HCT116 (cell line): Measurements from ENCODE around the gene RAB3B. TPM values are rescaled to one million over a fixed set of nuclear protein-coding genes. Genes with fewer than 3 reads are reported as not detected.

Experiments used
- ATAC-seq: fragments of 200-7000 bp; cut with Tn5 transposase; 2 replicates; pipeline ENCODE4 v1.9.1; 2020; ENCODE audit warnings: mild to moderate bottlenecking, moderate library complexity
- BruUV-seq: library from RNA; stranded (reverse); fragments of 400-500 nt; replicated peaks from 2 replicates; lab custom pipeline; 2021; lab: Mats Ljungman, UMichigan
- CTCF ChIA-PET: fragments of 300-600 bp; sonication (Branson Sonifier 250); formaldehyde crosslinking; loops from one replicate; lab custom pipeline; 2021; ENCODE audit warnings: antibody characterized with exemption; lab: Charles Lee
- POLR2A ChIA-PET: fragments of 300-600, 350-600 bp; sonication (Branson Sonifier 250); formaldehyde crosslinking; loops from one replicate; lab custom pipeline; 2021; ENCODE audit warnings: antibody characterized with exemption; lab: Charles Lee
- RAD21 ChIA-PET, 2 experiments: fragments of 300-600 bp; sonication (Branson Sonifier 250); formaldehyde crosslinking; loops; one replicate each; lab custom pipeline; 2023; ENCODE audit warnings: low total read pairs in 2 of 2; ENCODE audit not compliant: uncharacterized antibody in 2 of 2, unreplicated experiment in 2 of 2, low non-redundant PET in 1 of 2; lab: Charles Lee
- DNase-seq: peaks from one replicate; pipeline ENCODE4 v3.0.0-alpha.2; 2010; ENCODE audit warnings: low read depth, low spot score
- H2AFZ ChIP-seq: fragments of 200-600 bp; shearing (Covaris generic), sonication (generic); 2 replicates; pipeline ENCODE4 v1.6.1; 2017; ENCODE audit warnings: low read depth, mixed run types, mixed read lengths, antibody characterized with exemption, low read length; ENCODE audit not compliant: poor library complexity, severe bottlenecking
- H3K27ac ChIP-seq: 2 replicates; pipeline ENCODE4 v1.5.1; 2012; ENCODE audit warnings: low read depth, low read length
- H3K27me3 ChIP-seq: fragments of 200-600 bp; sonication (generic); 2 replicates; pipeline ENCODE4 v1.6.1; 2016; ENCODE audit warnings: mixed run types, low read length, mixed read lengths; ENCODE audit not compliant: insufficient read depth
- H3K36me3 ChIP-seq, 2 experiments: fragments of 200-500 bp in 1 of 2; fragments of 200-600 bp in 1 of 2; sonication (Bioruptor generic) in 1 of 2; sonication (generic) in 1 of 2; 2 replicates each; pipeline versions ENCODE4 v1.5.1 to v1.6.1; 2014 to 2016; ENCODE audit warnings: low read length in 2 of 2, inconsistent platforms in 1 of 2, mixed read lengths in 1 of 2, mixed run types in 1 of 2; ENCODE audit not compliant: insufficient read depth in 2 of 2, control insufficient read depth in 1 of 2
- H3K4me1 ChIP-seq, 2 experiments: fragments of 200-600 bp in 1 of 2; sonication (generic) in 1 of 2; 2 replicates each; pipeline versions ENCODE4 v1.5.1 to v1.6.1; 2012 to 2017; ENCODE audit warnings: low read length in 2 of 2, inconsistent platforms in 1 of 2, mild to moderate bottlenecking in 1 of 2, mixed read lengths in 1 of 2, mixed run types in 1 of 2, moderate library complexity in 1 of 2; ENCODE audit not compliant: insufficient read depth in 2 of 2, control insufficient read depth in 1 of 2
- H3K4me2 ChIP-seq: fragments of 200-600 bp; sonication (generic); 2 replicates; pipeline ENCODE4 v1.6.1; 2017; ENCODE audit warnings: mixed run types, low read length, mixed read lengths
- H3K4me3 ChIP-seq, 2 experiments: fragments of 200-600 bp in 1 of 2; sonication (generic) in 1 of 2; replicated peaks in 1 of 2; 2 replicates each; pipeline ENCODE4 v1.5.1; 2011 to 2016; ENCODE audit warnings: low read length in 2 of 2, control low read depth in 1 of 2, low read depth in 1 of 2, mild to moderate bottlenecking in 1 of 2, mixed read lengths in 1 of 2, mixed run types in 1 of 2
- H3K79me2 ChIP-seq: fragments of 200-600 bp; sonication (generic); 2 replicates; pipeline ENCODE4 v1.6.1; 2017; ENCODE audit warnings: mild to moderate bottlenecking, mixed run types, low read length, moderate library complexity, mixed read lengths; ENCODE audit not compliant: insufficient read depth
- H3K9ac ChIP-seq: fragments of 200-600 bp; sonication (generic); 2 replicates; pipeline ENCODE4 v1.6.1; 2016; ENCODE audit warnings: low read length, mixed read lengths
- H3K9me2 ChIP-seq: fragments of 200-600 bp; sonication (generic), shearing (Covaris generic); 2 replicates; pipeline ENCODE4 v1.6.1; 2017; ENCODE audit warnings: mixed run types, mild to moderate bottlenecking, moderate library complexity; ENCODE audit not compliant: insufficient read depth
- H3K9me3 ChIP-seq, 2 experiments: fragments of 200-500 bp in 1 of 2; fragments of 200-600 bp in 1 of 2; sonication (Bioruptor generic) in 1 of 2; sonication (generic) in 1 of 2; 2 replicates each; pipeline ENCODE4 v1.6.1; 2014 to 2017; ENCODE audit warnings: low read length in 2 of 2, mixed read lengths in 2 of 2, inconsistent platforms in 1 of 2, low read depth in 1 of 2, mild to moderate bottlenecking in 1 of 2, mixed run types in 1 of 2, moderate library complexity in 1 of 2; ENCODE audit not compliant: control insufficient read depth in 1 of 2, insufficient read depth in 1 of 2
- H4K20me1 ChIP-seq: fragments of 200-600 bp; sonication (generic), shearing (Covaris generic); 2 replicates; pipeline ENCODE4 v1.6.1; 2017; ENCODE audit warnings: mixed run types, mild to moderate bottlenecking, moderate library complexity; ENCODE audit not compliant: insufficient read depth
- EGR1 ChIP-seq: IDR thresholded peaks from 2 replicates; pipeline ENCODE4 v1.6.1; 2012; ENCODE audit warnings: low read depth
- EZH2 ChIP-seq: fragments of 200-600 bp; sonication (generic); IDR thresholded peaks from 2 replicates; pipeline ENCODE4 v1.6.1; 2017; ENCODE audit warnings: antibody characterized with exemption, mixed run types
- EZH2phosphoT487 ChIP-seq: fragments of 200-600 bp; IDR thresholded peaks from 2 replicates; pipeline ENCODE4 v1.6.1; 2018; ENCODE audit warnings: antibody characterized with exemption, borderline replicate concordance
- POLR2AphosphoS5 ChIP-seq: IDR thresholded peaks from 2 replicates; pipeline ENCODE4 v1.6.1; 2011; ENCODE audit warnings: mild to moderate bottlenecking, low read depth, low read length, moderate library complexity
- SP1 ChIP-seq: IDR thresholded peaks from 2 replicates; pipeline ENCODE4 v1.6.1; 2012; ENCODE audit warnings: low read depth
- YY1 ChIP-seq: IDR thresholded peaks from 2 replicates; pipeline ENCODE4 v1.6.1; 2011; ENCODE audit warnings: low read length, low read depth, moderate library complexity, mild to moderate bottlenecking; ENCODE audit not compliant: insufficient replicate concordance; ENCODE audit errors: extremely low read depth
- ZNF274 ChIP-seq: fragments of 200-500 bp; sonication (Bioruptor generic); IDR thresholded peaks from 2 replicates; pipeline ENCODE4 v1.6.1; 2014; ENCODE audit warnings: mild to moderate bottlenecking, low read depth, low read length, inconsistent platforms
- intact Hi-C: fragments of 100-400 bp; cut with micrococcal nuclease; formaldehyde crosslinking; loops from 2 replicates; pipeline ENCODE4 v1.10.0; 2022
- total RNA-seq: library from RNA; stranded (reverse); gene quantifications from one replicate; pipeline ENCODE4 v1.2.1, GENCODE V29; 2021; ENCODE audit not compliant: unreplicated experiment
- TF ChIP-seq, protein P1 (sequence below): IDR thresholded peaks from 2 replicates; pipeline ENCODE4 v1.6.1; 2012; ENCODE audit warnings: low read depth
- TF ChIP-seq, protein P2 (sequence below), 3 experiments: fragments of 200-600 bp in 1 of 3; sonication (generic) in 1 of 3; IDR thresholded peaks in 2 of 3; conservative IDR thresholded peaks in 1 of 3; 2 replicates each; pipeline ENCODE4 v1.5.1; 2012 to 2017; ENCODE audit warnings: low read depth in 2 of 3, low read length in 2 of 3, antibody characterized with exemption in 1 of 3, borderline replicate concordance in 1 of 3, control low read depth in 1 of 3, mild to moderate bottlenecking in 1 of 3, mixed read lengths in 1 of 3, mixed run types in 1 of 3, moderate library complexity in 1 of 3; ENCODE audit not compliant: insufficient read depth in 1 of 3
- TF ChIP-seq, protein P3 (sequence below): IDR thresholded peaks from 2 replicates; pipeline ENCODE4 v1.6.1; 2012
- TF ChIP-seq, protein P4 (sequence below): IDR thresholded peaks from 2 replicates; pipeline ENCODE4 v1.6.1; 2011; ENCODE audit warnings: mild to moderate bottlenecking, low read length, moderate library complexity; ENCODE audit not compliant: insufficient replicate concordance; ENCODE audit errors: extremely low read depth

RAB3B gene
- total RNA-seq, 1 experiment from 2014 or later = 15.1 TPM

DNA sequence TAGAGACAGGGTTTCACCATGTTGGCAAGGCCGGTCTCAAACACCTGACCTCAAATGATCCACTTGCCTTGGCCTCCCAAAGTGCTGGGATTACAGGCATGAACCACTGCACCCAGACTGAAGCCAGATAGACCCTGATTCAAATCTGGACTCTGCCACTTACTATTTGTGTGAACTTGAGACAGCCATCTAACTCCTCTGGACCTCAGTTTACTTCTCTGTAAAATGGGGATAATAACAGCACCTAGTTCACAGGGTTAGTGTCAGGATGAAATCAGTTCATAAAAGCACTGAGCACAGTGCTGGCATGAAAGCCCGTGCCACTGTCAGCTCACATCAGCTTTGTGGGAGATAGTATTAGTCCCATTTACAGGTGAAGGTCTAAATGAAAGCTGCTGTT is 28.5 kb downstream of the RAB3B start:
- ATAC-seq (no peak), DNase-seq (no peak)
- BruUV-seq = no TSS peak
- ChIA-PET RAD21 (no interaction called here), CTCF (no interaction called here), POLR2A (no interaction called here)
- no peak overlapping the region for H3K27ac ChIP-seq
- no peak overlapping the region for H2AFZ ChIP-seq
- no peaks in the 10 kb centered on the region for H3K9me2 ChIP-seq
- no peak overlapping the region for H3K4me2 ChIP-seq
- H3K4me3 ChIP-seq = no peak overlapping the region
- intact Hi-C loops = no loop called here
- H3K4me1 ChIP-seq = peaks cover 0 to 12% of the 10 kb centered on the region in 2 experiments; a peak in 3 of 4 replicates
- no peaks in the 10 kb centered on the region for H3K27me3 ChIP-seq
- no peak overlapping the region for H3K9ac ChIP-seq
- no peaks in the 10 kb centered on the region for H4K20me1 ChIP-seq
- H3K36me3 ChIP-seq = peaks cover 0 to 8% of the 10 kb centered on the region in 2 experiments; a peak in 1 of 4 replicates
- H3K79me2 ChIP-seq = no peaks in the 10 kb centered on the region
- no peaks in the 10 kb centered on the region for H3K9me3 ChIP-seq
- TF ChIP-seq EZH2 = no peak
- no peak for TF ChIP-seq EZH2phosphoT487

DNA sequence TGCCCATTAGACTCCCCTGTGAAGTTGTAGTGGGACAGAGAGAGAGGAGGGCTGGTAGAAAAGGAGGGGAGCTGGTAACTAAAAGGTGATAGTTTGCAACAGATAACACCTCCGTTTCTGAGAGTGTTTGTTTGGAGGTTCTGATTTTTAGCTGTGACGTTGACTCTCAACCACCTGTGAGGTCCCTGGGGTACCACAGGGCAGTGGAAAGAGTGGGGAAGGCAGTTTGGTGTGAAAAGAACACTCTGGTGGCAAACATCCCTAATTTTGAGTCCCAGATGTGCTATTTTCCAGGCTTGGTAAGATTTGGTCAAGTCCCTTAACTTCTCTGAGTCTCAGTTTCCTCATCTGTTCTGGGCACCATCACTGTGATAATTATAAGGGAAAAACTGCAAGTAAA is 29.3 kb downstream of the RAB3B start:
- TF ChIP-seq, protein P1, sequence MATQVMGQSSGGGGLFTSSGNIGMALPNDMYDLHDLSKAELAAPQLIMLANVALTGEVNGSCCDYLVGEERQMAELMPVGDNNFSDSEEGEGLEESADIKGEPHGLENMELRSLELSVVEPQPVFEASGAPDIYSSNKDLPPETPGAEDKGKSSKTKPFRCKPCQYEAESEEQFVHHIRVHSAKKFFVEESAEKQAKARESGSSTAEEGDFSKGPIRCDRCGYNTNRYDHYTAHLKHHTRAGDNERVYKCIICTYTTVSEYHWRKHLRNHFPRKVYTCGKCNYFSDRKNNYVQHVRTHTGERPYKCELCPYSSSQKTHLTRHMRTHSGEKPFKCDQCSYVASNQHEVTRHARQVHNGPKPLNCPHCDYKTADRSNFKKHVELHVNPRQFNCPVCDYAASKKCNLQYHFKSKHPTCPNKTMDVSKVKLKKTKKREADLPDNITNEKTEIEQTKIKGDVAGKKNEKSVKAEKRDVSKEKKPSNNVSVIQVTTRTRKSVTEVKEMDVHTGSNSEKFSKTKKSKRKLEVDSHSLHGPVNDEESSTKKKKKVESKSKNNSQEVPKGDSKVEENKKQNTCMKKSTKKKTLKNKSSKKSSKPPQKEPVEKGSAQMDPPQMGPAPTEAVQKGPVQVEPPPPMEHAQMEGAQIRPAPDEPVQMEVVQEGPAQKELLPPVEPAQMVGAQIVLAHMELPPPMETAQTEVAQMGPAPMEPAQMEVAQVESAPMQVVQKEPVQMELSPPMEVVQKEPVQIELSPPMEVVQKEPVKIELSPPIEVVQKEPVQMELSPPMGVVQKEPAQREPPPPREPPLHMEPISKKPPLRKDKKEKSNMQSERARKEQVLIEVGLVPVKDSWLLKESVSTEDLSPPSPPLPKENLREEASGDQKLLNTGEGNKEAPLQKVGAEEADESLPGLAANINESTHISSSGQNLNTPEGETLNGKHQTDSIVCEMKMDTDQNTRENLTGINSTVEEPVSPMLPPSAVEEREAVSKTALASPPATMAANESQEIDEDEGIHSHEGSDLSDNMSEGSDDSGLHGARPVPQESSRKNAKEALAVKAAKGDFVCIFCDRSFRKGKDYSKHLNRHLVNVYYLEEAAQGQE = no peak
- TF ChIP-seq, protein P2, sequence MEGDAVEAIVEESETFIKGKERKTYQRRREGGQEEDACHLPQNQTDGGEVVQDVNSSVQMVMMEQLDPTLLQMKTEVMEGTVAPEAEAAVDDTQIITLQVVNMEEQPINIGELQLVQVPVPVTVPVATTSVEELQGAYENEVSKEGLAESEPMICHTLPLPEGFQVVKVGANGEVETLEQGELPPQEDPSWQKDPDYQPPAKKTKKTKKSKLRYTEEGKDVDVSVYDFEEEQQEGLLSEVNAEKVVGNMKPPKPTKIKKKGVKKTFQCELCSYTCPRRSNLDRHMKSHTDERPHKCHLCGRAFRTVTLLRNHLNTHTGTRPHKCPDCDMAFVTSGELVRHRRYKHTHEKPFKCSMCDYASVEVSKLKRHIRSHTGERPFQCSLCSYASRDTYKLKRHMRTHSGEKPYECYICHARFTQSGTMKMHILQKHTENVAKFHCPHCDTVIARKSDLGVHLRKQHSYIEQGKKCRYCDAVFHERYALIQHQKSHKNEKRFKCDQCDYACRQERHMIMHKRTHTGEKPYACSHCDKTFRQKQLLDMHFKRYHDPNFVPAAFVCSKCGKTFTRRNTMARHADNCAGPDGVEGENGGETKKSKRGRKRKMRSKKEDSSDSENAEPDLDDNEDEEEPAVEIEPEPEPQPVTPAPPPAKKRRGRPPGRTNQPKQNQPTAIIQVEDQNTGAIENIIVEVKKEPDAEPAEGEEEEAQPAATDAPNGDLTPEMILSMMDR (IDR thresholded peaks at IDR 0.05 in 2 of 3, conservative IDR thresholded peaks at IDR 0.05 in 1 of 3; ENCODE audit: borderline replicate concordance in 1 of 3, insufficient read depth in 1 of 3, low read depth in 2 of 3, low read length in 2 of 3) = no peak
- no peak for TF ChIP-seq POLR2AphosphoS5
- TF ChIP-seq, protein P3, sequence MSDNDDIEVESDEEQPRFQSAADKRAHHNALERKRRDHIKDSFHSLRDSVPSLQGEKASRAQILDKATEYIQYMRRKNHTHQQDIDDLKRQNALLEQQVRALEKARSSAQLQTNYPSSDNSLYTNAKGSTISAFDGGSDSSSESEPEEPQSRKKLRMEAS = no peak
- TF ChIP-seq EZH2 = no peak
- no peak for TF ChIP-seq SP1
- TF ChIP-seq, protein P4, sequence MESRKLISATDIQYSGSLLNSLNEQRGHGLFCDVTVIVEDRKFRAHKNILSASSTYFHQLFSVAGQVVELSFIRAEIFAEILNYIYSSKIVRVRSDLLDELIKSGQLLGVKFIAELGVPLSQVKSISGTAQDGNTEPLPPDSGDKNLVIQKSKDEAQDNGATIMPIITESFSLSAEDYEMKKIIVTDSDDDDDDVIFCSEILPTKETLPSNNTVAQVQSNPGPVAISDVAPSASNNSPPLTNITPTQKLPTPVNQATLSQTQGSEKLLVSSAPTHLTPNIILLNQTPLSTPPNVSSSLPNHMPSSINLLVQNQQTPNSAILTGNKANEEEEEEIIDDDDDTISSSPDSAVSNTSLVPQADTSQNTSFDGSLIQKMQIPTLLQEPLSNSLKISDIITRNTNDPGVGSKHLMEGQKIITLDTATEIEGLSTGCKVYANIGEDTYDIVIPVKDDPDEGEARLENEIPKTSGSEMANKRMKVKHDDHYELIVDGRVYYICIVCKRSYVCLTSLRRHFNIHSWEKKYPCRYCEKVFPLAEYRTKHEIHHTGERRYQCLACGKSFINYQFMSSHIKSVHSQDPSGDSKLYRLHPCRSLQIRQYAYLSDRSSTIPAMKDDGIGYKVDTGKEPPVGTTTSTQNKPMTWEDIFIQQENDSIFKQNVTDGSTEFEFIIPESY = no peak
- no peak for TF ChIP-seq YY1
- TF ChIP-seq EGR1 = no peak
- TF ChIP-seq ZNF274 = no peak
- H3K4me2 ChIP-seq = no peak overlapping the region
- no peaks in the 10 kb centered on the region for H3K9me2 ChIP-seq
- no TSS peak for BruUV-seq
- intact Hi-C loops = no loop called here
- H3K4me1 ChIP-seq = peaks cover 5 to 19% of the 10 kb centered on the region in 2 experiments
- ChIA-PET RAD21 (no interaction called here), CTCF (no interaction called here), POLR2A (no interaction called here)
- H4K20me1 ChIP-seq = no peaks in the 10 kb centered on the region
- no peak overlapping the region for H3K27ac ChIP-seq
- no peaks in the 10 kb centered on the region for H3K79me2 ChIP-seq
- H3K4me3 ChIP-seq = no peak overlapping the region
- no peaks in the 10 kb centered on the region for H3K27me3 ChIP-seq
- H2AFZ ChIP-seq = no peak overlapping the region
- DNase-seq (no peak), ATAC-seq (no peak)
- peaks cover 0 to 4% of the 10 kb centered on the region in 2 experiments; a peak in 1 of 4 replicates for H3K36me3 ChIP-seq
- no peaks in the 10 kb centered on the region for H3K9me3 ChIP-seq
- H3K9ac ChIP-seq = no peak overlapping the region
